GM18867 (cell line): ENCODE results near the gene VIT.
A peak's percentile ranks its signal among the peaks of the same experiment; 100 is the strongest.

ENCODE experiments used
- ATAC-seq: cut with Tn5 transposase; IDR thresholded peaks from one replicate; pipeline ENCODE4 v1.9.1; 2021; ENCODE audit warnings: mild to moderate bottlenecking, moderate library complexity; ENCODE audit not compliant: unreplicated experiment

VIT gene

DNA sequence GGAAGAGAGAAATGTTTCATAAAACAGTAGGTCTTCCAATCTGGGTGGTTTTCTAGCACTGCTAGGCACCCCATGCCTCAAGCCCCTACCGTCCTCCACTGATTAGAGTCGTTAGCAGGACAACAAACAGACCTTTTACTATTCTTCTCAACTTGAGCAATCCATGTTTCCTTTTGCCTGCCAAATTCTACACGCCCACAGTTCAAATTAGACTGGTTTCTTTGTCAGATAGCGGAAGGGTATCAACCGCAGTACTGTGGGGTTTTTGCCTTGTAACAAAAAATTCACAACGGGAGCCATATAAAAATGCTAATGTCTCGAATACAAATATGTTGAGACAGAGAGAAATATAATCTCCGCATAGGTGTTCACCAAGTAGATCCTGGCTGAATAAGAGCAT lies 59.9 kb downstream of the VIT start:
- no peak for ATAC-seq

DNA sequence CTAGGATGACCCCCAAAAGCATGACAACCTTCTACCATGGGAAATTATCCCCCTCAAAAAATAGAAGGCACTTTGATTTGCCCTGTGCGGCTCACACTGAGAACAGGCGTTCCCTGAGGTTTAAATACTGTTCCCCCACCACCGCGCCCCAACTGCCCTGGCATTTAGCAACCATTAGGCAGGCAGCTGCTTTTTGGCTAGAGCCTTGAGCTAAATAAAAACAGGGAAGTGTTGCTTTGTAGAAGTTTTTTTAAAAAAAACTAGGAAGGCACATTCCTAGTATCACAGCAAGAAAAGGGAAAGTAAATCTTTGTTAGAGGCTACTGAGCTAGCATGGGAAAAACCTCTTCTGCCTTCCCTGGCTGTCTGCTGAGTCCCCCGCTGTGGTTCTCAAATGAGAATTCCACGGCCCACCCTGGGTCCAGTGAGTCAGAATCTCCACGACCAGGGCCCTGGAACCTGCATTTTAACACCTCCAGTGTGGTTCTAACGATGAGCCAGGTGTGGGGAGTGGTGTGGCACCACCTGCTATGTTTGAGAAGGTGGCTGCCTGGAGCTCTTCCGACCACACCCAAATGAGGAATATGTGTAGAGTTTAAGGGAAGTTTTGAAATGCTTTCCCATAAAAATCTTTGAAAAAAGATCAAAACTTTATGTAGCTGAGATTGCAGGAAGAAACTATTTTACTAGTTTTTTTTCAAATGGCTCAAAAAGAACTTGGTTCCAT lies 66.4 kb downstream of the VIT start:
- no peak for ATAC-seq

DNA sequence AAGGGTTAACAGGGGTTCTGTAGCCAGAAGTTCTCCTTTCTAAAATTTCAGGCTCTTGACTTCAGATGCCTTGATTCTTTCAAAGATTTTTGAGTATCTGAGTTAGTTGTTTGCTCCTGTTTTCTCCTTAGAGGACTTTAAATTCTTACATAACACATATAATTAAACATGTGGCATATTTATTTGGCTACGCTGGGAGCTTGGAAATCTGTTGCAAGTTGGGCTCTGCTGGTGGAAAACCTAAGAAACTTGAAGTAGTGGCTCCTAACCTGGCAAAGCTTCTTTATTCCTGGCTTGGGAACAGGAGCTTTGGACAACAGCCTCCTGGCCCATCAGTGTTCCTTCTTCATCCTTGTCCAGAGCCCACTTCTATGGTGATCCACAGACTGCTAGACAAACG lies 72.6 kb downstream of the VIT start:
- ATAC-seq, result no peak

DNA sequence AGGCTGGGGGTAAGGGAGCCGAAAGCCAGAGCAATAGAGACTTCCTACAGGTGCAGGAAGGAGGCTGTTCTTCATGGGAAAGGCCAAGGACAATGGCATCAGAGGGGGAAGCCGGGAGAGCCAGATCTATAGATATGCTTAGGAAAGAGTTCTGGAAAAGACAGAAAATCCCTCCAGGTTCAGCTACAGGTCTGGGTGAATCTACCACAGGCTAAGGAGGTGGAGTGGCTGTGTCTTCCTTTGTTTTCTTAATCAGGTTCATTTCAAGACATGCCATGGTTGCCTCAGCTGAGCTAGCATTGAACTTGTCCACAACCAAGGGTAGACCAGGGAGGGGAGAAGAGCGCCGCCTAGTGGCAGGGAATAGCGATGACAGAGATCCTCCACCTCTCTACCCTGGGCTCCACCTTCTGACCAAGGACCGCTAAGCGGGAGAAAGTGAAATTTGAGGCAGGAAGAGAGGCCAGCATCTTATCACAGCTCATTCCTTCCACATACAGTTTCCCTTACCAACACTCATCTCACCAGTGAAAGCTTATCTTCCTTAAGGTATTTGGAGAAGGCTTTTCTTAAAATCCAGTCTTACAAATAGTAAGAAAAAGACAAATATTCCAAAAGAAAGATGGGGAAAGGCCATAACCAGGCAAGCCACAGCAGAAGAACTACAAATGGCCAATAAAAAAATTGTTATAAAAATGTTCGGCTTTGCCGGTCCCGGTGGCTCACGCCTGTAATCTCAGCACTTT lies 74.2 kb downstream of the VIT start:
- peak; percentile 46 for ATAC-seq

DNA sequence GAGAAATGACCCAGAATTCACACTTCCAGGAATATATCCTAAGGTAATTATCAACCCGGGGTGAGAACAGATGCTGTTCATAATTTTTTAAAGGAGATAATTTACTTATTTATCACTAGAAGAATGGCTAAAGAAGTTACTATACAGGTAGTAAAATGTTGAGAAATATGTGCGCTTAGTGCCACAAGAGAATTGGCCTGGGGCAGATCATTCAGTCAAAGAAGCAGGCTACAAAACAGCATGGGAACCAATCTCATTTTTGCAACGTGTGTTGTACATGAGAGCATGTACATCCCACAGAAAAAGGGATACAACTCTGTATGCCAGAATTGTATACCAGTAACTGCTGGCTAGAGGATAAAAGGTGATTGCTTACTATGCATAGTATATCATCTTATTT lies 75.2 kb downstream of the VIT start:
- no peak for ATAC-seq

GRCh38 chr2:36773947-36774346 lies 77.4 kb downstream of the VIT start:
- no peak for ATAC-seq

DNA sequence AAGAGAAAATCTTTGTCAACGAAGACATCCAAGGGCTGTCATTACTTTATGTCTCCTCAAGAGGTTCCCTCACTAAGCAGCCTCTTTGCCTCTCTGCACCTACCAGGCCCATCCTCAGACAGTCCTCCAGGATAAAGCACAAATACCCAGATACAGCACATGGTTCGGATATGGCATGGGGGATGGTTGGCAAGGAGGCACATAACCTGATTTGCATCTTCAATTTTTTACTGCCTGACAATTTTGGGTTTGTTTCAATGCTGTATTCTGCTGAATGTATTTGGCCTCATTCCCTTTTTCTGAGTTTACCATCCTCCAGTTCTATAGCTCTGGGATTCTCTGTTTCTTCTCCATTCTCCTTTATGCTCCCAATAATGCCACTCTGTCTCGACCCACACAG lies 78.8 kb downstream of the VIT start:
- ATAC-seq, result no peak

DNA sequence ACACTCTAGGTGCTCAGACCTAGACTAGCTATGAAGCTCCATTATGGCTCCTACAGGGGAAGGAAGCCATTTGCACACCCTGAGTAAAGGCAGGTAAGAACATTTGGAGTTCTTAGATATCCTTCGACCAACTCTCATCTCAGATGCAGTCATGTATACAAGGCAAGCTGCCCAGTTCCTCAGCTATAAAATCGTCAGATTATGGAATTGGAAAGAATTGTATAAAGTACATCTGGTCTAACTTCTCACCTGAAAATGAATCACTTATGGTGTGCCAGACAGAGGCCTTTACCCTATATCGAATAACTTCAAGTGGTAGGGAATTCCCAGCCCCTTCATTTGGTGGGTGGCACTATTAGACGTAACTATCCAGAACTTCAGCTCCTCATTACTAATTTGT lies 79.3 kb downstream of the VIT start:
- ATAC-seq, result no peak

- no peak for ATAC-seq
Measured at GRCh38 chr2:36777272-36777671, 80.8 kb downstream of the VIT start.

DNA sequence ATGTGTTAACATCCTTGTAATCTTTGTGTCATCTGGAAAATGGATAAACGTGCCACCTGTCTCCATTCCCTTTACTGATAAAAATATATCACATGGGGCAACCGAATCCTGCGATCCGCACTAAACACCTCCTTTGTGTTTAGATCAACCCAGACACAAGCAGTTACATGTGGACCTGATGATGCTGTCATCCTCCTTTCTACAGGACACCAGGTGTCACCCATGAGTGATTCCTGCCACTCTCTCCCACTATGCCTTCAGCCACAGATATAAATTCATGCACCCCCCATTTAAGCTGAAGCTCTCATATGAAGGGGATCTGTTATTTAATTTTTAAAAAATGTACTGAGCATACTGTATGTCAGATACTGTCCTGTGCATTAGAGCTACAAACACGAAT lies 81.3 kb downstream of the VIT start:
- ATAC-seq, result no peak

DNA sequence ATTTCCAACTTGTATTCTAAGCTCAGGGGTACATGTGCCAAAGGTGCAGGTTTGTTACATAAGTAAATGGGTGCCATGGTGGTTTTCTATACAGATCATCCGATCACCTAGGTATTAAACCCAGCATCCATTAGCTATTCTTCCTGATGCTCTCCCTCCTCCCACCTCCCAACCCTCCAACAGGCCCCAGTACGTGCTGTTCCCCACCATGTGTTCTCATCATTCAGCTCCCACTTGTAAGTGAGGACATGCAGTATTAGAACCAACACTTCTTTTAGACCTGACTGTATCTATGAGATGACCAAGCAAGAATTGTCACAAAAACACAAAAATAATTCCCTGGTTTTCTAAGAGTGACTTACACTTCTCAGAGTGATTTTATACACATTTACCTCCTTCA lies 83.0 kb downstream of the VIT start:
- ATAC-seq, result no peak

- ATAC-seq, result no peak
Measured at GRCh38 chr2:36780231-36780839, 83.8 kb downstream of the VIT start.

DNA sequence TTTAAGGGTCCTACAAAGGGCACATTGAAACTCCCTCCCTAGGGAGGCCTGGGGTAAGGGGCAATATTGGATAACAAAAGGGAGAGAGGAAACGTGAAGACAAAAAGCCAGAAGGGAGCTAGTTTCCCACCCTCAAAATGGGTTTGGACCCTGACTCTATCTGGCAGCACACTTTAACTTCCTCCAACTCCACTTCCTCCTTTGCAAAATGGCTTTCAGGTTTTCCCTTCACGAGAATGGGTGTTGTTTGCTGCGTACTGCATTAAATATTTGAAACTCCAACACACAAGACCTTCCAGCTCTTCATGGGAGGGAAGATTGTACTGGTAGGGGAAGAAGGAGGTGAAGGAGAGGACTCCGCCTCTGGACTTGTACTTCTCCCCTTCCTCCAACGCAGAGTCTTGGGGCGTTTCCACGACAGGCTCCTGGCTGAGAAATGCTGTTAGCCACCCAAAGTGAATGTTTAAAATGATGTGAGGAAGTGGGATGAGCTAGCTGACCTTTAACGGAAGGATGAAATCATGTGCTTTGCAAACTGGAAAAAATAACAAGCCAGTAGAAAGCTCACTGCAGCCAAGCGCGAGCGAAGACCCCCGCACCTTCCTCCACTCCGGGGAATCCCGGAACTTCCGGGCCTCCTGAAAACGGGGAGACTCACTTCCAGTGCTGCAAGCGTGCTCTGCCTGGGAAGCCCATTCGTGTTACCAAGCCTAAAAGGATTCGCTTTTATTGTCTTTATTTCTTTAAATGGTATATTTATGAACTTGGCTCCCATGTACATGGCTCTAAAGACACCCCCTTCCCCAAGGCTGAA lies 85.6 kb downstream of the VIT start:
- ATAC-seq, result no peak

DNA sequence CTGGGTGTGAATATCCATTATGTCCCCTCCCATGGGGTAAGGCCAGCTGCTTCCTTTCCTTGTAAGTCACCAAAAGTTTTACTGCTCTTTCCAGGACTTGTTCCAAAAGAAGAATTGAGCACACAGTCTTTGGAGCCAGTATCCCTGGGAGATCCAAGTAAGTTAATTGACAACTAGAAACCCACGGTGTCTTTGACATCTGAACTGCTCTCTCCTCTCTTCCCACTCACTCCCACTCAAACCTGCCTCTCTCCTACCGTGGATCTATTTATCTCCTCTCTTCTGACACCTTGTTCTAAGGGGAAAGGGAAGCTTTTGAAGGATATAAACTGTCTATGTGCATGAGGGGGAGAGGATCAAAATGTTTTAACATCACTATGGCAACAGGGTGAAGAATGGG lies 86.7 kb downstream of the VIT start:
- ATAC-seq, result no peak

DNA sequence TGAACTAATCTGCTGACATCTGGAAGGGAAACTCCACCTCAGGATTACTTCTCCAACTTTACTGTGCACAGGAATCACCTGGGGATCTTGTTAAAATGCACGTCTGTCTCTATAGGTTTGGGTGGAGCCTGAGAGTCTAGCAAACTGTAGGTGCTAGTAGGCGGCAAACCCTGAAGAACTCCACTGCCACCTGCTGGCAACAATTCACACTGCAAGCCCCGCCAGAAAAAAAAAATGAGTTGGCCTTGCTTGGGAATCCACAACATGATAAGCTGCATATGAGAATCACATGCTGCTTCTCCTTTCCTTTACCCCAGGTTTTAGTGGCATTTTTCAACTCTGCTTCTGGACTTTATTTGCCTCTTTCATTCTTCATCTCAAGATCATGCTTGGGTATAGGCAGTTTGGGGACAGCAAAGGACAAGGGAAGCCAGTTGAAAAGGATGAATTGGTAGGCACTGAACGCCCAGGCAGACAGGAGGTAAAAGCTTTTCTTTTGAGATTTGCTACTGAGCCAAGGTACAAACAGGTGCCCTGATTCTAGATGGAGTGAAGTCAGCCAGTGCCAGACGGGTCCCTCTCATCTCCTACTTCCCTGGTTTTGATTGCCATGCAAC lies 88.8 kb downstream of the VIT start:
- peak; percentile 71 for ATAC-seq

GRCh38 chr2:36789181-36789804 lies 92.8 kb downstream of the VIT start:
- no peak for ATAC-seq

- no peak for ATAC-seq
Measured at GRCh38 chr2:36792951-36793350, 96.4 kb downstream of the VIT start.

DNA sequence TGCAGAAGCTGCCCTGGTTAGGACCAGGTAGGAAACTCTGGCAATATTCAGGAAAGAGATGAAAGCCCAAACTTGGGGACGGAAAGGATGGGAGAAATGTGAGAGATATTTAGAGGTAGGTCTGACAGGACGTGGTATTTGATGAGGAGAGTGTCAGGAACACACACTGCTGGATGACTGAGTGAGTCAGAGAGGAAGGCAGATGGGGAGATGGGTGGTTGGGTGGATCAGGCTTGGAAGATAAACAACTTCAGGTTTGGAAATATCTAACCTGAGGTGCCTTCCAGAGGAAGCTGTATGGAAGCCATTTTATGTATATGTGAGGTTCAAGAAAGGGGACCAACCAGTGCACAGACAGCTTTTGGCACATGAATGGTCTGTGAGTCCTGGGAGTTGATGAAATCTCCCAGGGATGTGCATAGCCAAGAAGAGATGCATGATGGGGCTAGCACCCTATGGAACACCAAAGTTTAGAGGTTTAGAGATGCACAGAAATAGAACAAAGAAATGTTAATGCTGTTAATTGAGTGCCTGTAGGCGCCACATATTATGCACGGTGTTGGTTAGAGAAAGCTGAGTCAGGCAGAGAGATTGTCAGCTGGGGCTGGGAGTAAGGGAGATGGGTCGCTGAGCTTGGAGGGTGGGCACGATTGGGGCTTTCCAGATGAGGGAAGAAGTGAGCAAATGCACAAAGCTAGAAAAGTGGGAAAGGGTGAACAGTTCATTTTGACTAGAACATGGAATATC lies 101.0 kb downstream of the VIT start:
- no peak for ATAC-seq

- no peak for ATAC-seq
Measured at GRCh38 chr2:36798724-36799123, 102.2 kb downstream of the VIT start.

- no peak for ATAC-seq
Measured at GRCh38 chr2:36800381-36800780, 103.9 kb downstream of the VIT start.
